Measurements from ENCODE around the gene EPS15.
"Not testable (repeated sequence)": the region's sequence is repeated elsewhere in the genome, so short reads cannot be mapped to it uniquely, and the experiment has no call there.

GRCh38 chr1:51530447-51530846 is 11.4 kb upstream of the EPS15 start:
- TF ChIP-seq YY1 (IDR thresholded peaks at IDR 0.05); RXRA (IDR thresholded peaks at IDR 0.05); JUND (IDR thresholded peaks at IDR 0.05); HNF4A (conservative IDR thresholded peaks at IDR 0.05); ATF3 (IDR thresholded peaks at IDR 0.05); FOXA1 (IDR thresholded peaks at IDR 0.05); SP1 (IDR thresholded peaks at IDR 0.05); NR2F2 (IDR thresholded peaks at IDR 0.05); GABPA (IDR thresholded peaks at IDR 0.05 in 1 of 2, conservative IDR thresholded peaks at IDR 0.05 in 1 of 2); FOXA2 (IDR thresholded peaks at IDR 0.05): not testable (repeated sequence)
- TF ChIP-seq, protein P1, sequence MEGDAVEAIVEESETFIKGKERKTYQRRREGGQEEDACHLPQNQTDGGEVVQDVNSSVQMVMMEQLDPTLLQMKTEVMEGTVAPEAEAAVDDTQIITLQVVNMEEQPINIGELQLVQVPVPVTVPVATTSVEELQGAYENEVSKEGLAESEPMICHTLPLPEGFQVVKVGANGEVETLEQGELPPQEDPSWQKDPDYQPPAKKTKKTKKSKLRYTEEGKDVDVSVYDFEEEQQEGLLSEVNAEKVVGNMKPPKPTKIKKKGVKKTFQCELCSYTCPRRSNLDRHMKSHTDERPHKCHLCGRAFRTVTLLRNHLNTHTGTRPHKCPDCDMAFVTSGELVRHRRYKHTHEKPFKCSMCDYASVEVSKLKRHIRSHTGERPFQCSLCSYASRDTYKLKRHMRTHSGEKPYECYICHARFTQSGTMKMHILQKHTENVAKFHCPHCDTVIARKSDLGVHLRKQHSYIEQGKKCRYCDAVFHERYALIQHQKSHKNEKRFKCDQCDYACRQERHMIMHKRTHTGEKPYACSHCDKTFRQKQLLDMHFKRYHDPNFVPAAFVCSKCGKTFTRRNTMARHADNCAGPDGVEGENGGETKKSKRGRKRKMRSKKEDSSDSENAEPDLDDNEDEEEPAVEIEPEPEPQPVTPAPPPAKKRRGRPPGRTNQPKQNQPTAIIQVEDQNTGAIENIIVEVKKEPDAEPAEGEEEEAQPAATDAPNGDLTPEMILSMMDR (IDR thresholded peaks at IDR 0.05; ENCODE audit: low read depth, low read length, missing input control) = not testable (repeated sequence)
- TF ChIP-seq, protein P2, sequence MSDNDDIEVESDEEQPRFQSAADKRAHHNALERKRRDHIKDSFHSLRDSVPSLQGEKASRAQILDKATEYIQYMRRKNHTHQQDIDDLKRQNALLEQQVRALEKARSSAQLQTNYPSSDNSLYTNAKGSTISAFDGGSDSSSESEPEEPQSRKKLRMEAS (IDR thresholded peaks at IDR 0.05) = not testable (repeated sequence)

Data from liver (tissue), 3 donors.